ENCODE measurements around the gene EID2B. TPM values are rescaled to one million over a fixed set of nuclear protein-coding genes. Genes with fewer than 3 reads are reported as not detected.

The EID2B gene
- total and polyA plus RNA-seq, 10 of the 15 experiments (the other 5 are each of a cell fraction or from before 2014, with no cell fraction given) = 2.9 to 10.1 (median 5.0) TPM

DNA sequence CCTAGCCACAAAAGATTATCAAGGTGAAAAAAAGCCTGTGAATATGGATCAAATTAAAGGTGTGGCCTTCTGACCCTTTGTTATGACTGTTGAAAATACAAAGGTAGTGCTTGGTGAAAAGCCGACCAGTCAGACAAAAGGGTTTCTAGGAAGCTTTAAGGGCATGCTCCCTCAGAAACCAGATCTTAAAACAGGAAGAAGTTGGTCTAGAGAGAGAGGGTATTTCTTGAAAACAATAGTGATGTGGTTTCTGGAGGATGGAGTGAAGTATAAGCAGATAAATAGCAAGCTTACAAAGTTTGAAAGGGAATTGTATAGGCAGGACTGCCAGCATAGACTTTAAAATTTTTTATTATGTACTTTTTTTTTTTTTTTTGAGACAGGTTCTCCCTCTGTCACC, 12.3 kb upstream of the EID2B start:
- Histone ChIP-seq H3K4me3 (no peak overlapping the region), H3K4me2 (ENCODE audit: control insufficient read depth, insufficient read depth) (no peak overlapping the region), H3K79me2 (ENCODE audit: control insufficient read depth, insufficient read depth, low read length) (peaks cover under 1% of the 10 kb centered on the region), H3K4me1 (ENCODE audit: control insufficient read depth, insufficient read depth, low read length) (no peaks in the 10 kb centered on the region; the same call in 1 of the 2 replicates), H3K36me3 (ENCODE audit: control insufficient read depth in 2 of 2, insufficient read depth in 2 of 2, low read length in 1 of 2) (no peaks in the 10 kb centered on the region), H3K9ac (ENCODE audit: control insufficient read depth, insufficient read depth, low read length) (no peak overlapping the region), H3K27ac (ENCODE audit: control insufficient read depth, insufficient read depth) (no peak overlapping the region), H2AFZ (ENCODE audit: control insufficient read depth, low read depth, low read length) (no peak overlapping the region), H3K27me3 (replicated peaks in 1 of 2; ENCODE audit: control insufficient read depth in 2 of 2, insufficient read depth in 2 of 2, low read length in 1 of 2) (no peaks in the 10 kb centered on the region; a peak in 1 of 4 replicates), H3K9me3 (replicated peaks; ENCODE audit: control insufficient read depth, insufficient read depth, low read length) (no peaks in the 10 kb centered on the region), H4K20me1 (ENCODE audit: control insufficient read depth, insufficient read depth) (no peaks in the 10 kb centered on the region)
- SMC1A ChIA-PET (ENCODE audit: uncharacterized antibody, unreplicated experiment) = no interaction called here
- FAIRE-seq (no peak), DNase-seq (ENCODE audit: low read depth, low spot score) (no peak), ATAC-seq (no peak)
- RAD21 ChIA-PET (ENCODE audit: unreplicated experiment) = interaction anchor here (1.2 to 1.5 kb wide), 2 partner anchors 83 to 127 kb away, joined by 3 to 5 read pairs; no protein-coding TSS in a partner anchor
- BruUV-seq (replicated peaks) = no TSS peak
- POLR2A ChIA-PET = interaction anchor here (0.7 kb wide), 2 partner anchors 125 to 289 kb away, joined by 4 to 5 read pairs; no protein-coding TSS in a partner anchor
- CTCF ChIA-PET = interaction anchor here (2.0 to 15.0 kb wide), 2 partner anchors 9 to 130 kb away, joined by 6 to 248 read pairs; no protein-coding TSS in a partner anchor
- intact Hi-C loops (cut with micrococcal nuclease; ENCODE audit: unreplicated experiment) = no loop called here
- TF ChIP-seq ESRRA (IDR thresholded peaks at IDR 0.05; ENCODE audit: low read length) = no peak
- no peak for TF ChIP-seq SP1 (IDR thresholded peaks at IDR 0.05; ENCODE audit: low read depth, low read length)
- TF ChIP-seq, protein P1, sequence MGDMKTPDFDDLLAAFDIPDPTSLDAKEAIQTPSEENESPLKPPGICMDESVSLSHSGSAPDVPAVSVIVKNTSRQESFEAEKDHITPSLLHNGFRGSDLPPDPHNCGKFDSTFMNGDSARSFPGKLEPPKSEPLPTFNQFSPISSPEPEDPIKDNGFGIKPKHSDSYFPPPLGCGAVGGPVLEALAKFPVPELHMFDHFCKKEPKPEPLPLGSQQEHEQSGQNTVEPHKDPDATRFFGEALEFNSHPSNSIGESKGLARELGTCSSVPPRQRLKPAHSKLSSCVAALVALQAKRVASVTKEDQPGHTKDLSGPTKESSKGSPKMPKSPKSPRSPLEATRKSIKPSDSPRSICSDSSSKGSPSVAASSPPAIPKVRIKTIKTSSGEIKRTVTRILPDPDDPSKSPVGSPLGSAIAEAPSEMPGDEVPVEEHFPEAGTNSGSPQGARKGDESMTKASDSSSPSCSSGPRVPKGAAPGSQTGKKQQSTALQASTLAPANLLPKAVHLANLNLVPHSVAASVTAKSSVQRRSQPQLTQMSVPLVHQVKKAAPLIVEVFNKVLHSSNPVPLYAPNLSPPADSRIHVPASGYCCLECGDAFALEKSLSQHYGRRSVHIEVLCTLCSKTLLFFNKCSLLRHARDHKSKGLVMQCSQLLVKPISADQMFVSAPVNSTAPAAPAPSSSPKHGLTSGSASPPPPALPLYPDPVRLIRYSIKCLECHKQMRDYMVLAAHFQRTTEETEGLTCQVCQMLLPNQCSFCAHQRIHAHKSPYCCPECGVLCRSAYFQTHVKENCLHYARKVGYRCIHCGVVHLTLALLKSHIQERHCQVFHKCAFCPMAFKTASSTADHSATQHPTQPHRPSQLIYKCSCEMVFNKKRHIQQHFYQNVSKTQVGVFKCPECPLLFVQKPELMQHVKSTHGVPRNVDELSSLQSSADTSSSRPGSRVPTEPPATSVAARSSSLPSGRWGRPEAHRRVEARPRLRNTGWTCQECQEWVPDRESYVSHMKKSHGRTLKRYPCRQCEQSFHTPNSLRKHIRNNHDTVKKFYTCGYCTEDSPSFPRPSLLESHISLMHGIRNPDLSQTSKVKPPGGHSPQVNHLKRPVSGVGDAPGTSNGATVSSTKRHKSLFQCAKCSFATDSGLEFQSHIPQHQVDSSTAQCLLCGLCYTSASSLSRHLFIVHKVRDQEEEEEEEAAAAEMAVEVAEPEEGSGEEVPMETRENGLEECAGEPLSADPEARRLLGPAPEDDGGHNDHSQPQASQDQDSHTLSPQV (IDR thresholded peaks at IDR 0.05) = no peak
- TF ChIP-seq KAT2A (conservative IDR thresholded peaks at IDR 0.05; ENCODE audit: control insufficient read depth, low read depth, low read length) = no peak
- TF ChIP-seq TBL1XR1 (IDR thresholded peaks at IDR 0.05; ENCODE audit: low read depth, low read length) = no peak
- no peak for TF ChIP-seq LARP7 (IDR thresholded peaks at IDR 0.05)
- no peak for TF ChIP-seq DPF2 (IDR thresholded peaks at IDR 0.05)
- TF ChIP-seq, protein P2, sequence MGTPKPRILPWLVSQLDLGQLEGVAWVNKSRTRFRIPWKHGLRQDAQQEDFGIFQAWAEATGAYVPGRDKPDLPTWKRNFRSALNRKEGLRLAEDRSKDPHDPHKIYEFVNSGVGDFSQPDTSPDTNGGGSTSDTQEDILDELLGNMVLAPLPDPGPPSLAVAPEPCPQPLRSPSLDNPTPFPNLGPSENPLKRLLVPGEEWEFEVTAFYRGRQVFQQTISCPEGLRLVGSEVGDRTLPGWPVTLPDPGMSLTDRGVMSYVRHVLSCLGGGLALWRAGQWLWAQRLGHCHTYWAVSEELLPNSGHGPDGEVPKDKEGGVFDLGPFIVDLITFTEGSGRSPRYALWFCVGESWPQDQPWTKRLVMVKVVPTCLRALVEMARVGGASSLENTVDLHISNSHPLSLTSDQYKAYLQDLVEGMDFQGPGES (IDR thresholded peaks at IDR 0.05) = no peak
- no peak for TF ChIP-seq MTA2 (IDR thresholded peaks at IDR 0.05; ENCODE audit: low read depth)
- TF ChIP-seq SMAD1 (IDR thresholded peaks at IDR 0.05; ENCODE audit: low read depth, partially characterized antibody) = no peak
- 0% methylated on average over 1 of the region's 1 CpG for WGBS (ENCODE audit: insufficient coverage, insufficient replicate concordance, low lambda C conversion rate, missing lambda C conversion rate)
- in situ Hi-C loops (cut with MboI) = loop anchor here (5.0 kb wide), 1 partner anchor 297 kb away; no protein-coding TSS in a partner anchor
